ENCODE results near the gene TNRC18.

Gene TNRC18

GRCh38 chr7:5451391-5451790 is 27.8 kb upstream of the TNRC18 start:
- no peak for DNase-seq (ENCODE audit: low spot score)

GRCh38 chr7:5450549-5451327 is 27.1 kb upstream of the TNRC18 start:
- DNase-seq (ENCODE audit: low spot score), result peak; percentile 60

- DNase-seq (ENCODE audit: low spot score), result no peak
Observed at GRCh38 chr7:5448378-5449037, 24.9 kb upstream of the TNRC18 start.

GRCh38 chr7:5445981-5446594 is 22.5 kb upstream of the TNRC18 start:
- no peak for DNase-seq (ENCODE audit: low spot score)

- DNase-seq (ENCODE audit: low spot score), result no peak
Observed at GRCh38 chr7:5443678-5444077, 20.0 kb upstream of the TNRC18 start.

- DNase-seq (ENCODE audit: low spot score), result no peak
Observed at GRCh38 chr7:5442757-5443305, 19.2 kb upstream of the TNRC18 start.

- no peak for DNase-seq (ENCODE audit: low spot score)
Observed at GRCh38 chr7:5441840-5442503, 18.3 kb upstream of the TNRC18 start.

GRCh38 chr7:5439572-5440496 is 16.2 kb upstream of the TNRC18 start:
- DNase-seq (ENCODE audit: low spot score), result no peak

GRCh38 chr7:5439209-5439571 is 15.6 kb upstream of the TNRC18 start:
- DNase-seq (ENCODE audit: low spot score), result no peak

- no peak for DNase-seq (ENCODE audit: low spot score)
Observed at GRCh38 chr7:5437987-5438386, 14.4 kb upstream of the TNRC18 start.

GRCh38 chr7:5437348-5437892 is 13.8 kb upstream of the TNRC18 start:
- DNase-seq (ENCODE audit: low spot score), result no peak

- no peak for DNase-seq (ENCODE audit: low spot score)
Observed at GRCh38 chr7:5436003-5436678, 12.5 kb upstream of the TNRC18 start.

GRCh38 chr7:5435291-5436002 is 11.8 kb upstream of the TNRC18 start:
- DNase-seq (ENCODE audit: low spot score), result no peak

- no peak for DNase-seq (ENCODE audit: low spot score)
Observed at GRCh38 chr7:5433181-5433580, 9.5 kb upstream of the TNRC18 start.

- no peak for DNase-seq (ENCODE audit: low spot score)
Observed at GRCh38 chr7:5432691-5433090, 9.1 kb upstream of the TNRC18 start.

GRCh38 chr7:5431560-5432015 is 8.0 kb upstream of the TNRC18 start:
- DNase-seq (ENCODE audit: low spot score), result no peak

- DNase-seq (ENCODE audit: low spot score), result no peak
Observed at GRCh38 chr7:5430612-5430947, 6.9 kb upstream of the TNRC18 start.

- DNase-seq (ENCODE audit: low spot score), result no peak
Observed at GRCh38 chr7:5429857-5430611, 6.4 kb upstream of the TNRC18 start.

GRCh38 chr7:5429253-5429856 is 5.7 kb upstream of the TNRC18 start:
- DNase-seq (ENCODE audit: low spot score), result no peak
